GM12891 (cell line): ENCODE measurements around the gene PRSS56.

Source experiments
- PAX5 ChIP-seq: IDR thresholded peaks from 2 replicates; pipeline ENCODE4 v1.6.1; 2011; ENCODE audit warnings: low read length, moderate library complexity, mild to moderate bottlenecking; ENCODE audit not compliant: insufficient read depth, severe bottlenecking
- POLR2A ChIP-seq: IDR thresholded peaks from 2 replicates; pipeline ENCODE4 v1.6.1; 2011; ENCODE audit warnings: low read depth, low read length, control low read depth
- POLR2AphosphoS5 ChIP-seq: IDR thresholded peaks from 2 replicates; pipeline ENCODE4 v1.6.1; 2011; ENCODE audit warnings: low read depth, low read length, control low read depth
- POU2F2 ChIP-seq: IDR thresholded peaks from 2 replicates; pipeline ENCODE4 v1.6.1; 2011; ENCODE audit warnings: low read depth, mild to moderate bottlenecking, control low read depth, low read length, moderate library complexity
- TAF1 ChIP-seq: IDR thresholded peaks from 2 replicates; pipeline ENCODE4 v1.6.1; 2011; ENCODE audit warnings: low read depth, low read length, control low read depth

DNA sequence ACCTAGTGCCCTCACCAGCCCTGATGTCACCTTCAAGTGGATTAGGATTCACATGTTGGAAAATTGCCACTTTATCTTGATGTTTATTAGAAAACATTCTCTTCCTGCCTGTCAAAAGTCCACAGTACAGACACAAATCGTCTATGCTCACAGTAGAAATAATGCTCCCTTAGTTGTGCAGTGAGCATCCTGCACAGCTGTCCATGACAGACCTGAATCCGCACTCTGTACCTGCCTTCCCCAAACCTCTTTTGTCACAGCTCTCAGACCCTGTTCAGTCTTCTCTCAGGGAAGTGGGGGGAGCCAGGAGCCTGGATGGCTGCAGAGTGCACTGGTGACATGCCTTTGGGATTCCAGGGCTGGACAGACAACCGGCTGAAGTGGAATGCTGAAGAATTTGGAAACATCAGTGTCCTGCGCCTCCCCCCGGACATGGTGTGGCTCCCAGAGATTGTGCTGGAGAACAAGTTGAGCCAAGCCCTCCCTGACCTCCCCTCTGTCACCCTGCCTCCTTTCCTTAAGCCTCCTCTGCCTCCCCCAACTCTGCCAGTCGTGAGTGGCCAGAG, 7.8 kb downstream of the PRSS56 start:
- TF ChIP-seq POLR2AphosphoS5 (no peak), POLR2A (no peak), POU2F2 (no peak), TAF1 (no peak), PAX5 (no peak)
